A549 treated with CpdA at 1 μM for 4 hours (cell line): ENCODE data around the gene PRAMEF27. TPM values are rescaled to one million over a fixed set of nuclear protein-coding genes. Genes with fewer than 3 reads are reported as not detected.

Source experiments
- total RNA-seq: library from RNA; stranded (reverse); fragments of 200-300 nt; extraction: Qiagen RNA extraction; gene quantifications from 5 replicates; pipeline ENCODE4 v1.2.3, GENCODE V29; 2022; ENCODE audit warnings: low read depth

Gene PRAMEF27
- not detected in 5 replicates for total RNA-seq

GRCh38 chr1:13056475-13056874, at the start of gene PRAMEF27:
PRAMEF27 (minus strand) TSS chr1:13056575; CDS start chr1:13053659, 2,916 bp downstream.

GRCh38 chr1:13070474-13070873, 14.1 kb upstream of the PRAMEF27 start, which contains the start of gene PRAMEF25:
PRAMEF25 (plus strand) TSS chr1:13070774; CDS start chr1:13073694, 2,920 bp downstream.

Other genes with a start within 250 kb of the PRAMEF27 start
- gene PRAMEF11, start 225.2 kb downstream of the PRAMEF27 start, total RNA-seq: not detected in 5 replicates
- not detected in 5 replicates for gene HNRNPCL1, start 207.9 kb downstream of the PRAMEF27 start, total RNA-seq
- not detected in 5 replicates for gene PRAMEF2, start 199.5 kb downstream of the PRAMEF27 start, total RNA-seq
- gene PRAMEF4, start 170.4 kb downstream of the PRAMEF27 start, total RNA-seq: not detected in 5 replicates
- not detected in 5 replicates for gene PRAMEF10, start 158.3 kb downstream of the PRAMEF27 start, total RNA-seq
- gene PRAMEF7, start 140.0 kb downstream of the PRAMEF27 start, total RNA-seq: not detected in 5 replicates
- not detected in 5 replicates for gene PRAMEF6, start 109.0 kb downstream of the PRAMEF27 start, total RNA-seq
- not detected in 5 replicates for gene HNRNPCL3, start 4.2 kb upstream of the PRAMEF27 start, total RNA-seq
- gene PRAMEF25, start 14.2 kb upstream of the PRAMEF27 start, total RNA-seq: not detected in 5 replicates
- gene HNRNPCL2, start 60.3 kb upstream of the PRAMEF27 start, total RNA-seq: not detected in 5 replicates
- gene PRAMEF26, start 99.4 kb upstream of the PRAMEF27 start, total RNA-seq: not detected in 5 replicates
- not detected in 5 replicates for gene HNRNPCL4, start 109.1 kb upstream of the PRAMEF27 start, total RNA-seq
- not detected in 5 replicates for gene PRAMEF9, start 115.3 kb upstream of the PRAMEF27 start, total RNA-seq
- not detected in 5 replicates for gene PRAMEF13, start 144.8 kb upstream of the PRAMEF27 start, total RNA-seq
- gene PRAMEF18, start 169.6 kb upstream of the PRAMEF27 start, total RNA-seq: not detected in 5 replicates
- not detected in 5 replicates for gene PRAMEF5, start 197.6 kb upstream of the PRAMEF27 start, total RNA-seq
- not detected in 5 replicates for gene PRAMEF8, start 228.6 kb upstream of the PRAMEF27 start, total RNA-seq
- gene PRAMEF33, start 247.0 kb upstream of the PRAMEF27 start, total RNA-seq: not detected in 5 replicates